WI38 (cell line): ENCODE measurements around the gene SLC6A17.

Experiments
- H3K4me3 ChIP-seq: 2 replicates; pipeline ENCODE4 v1.5.1; 2011; ENCODE audit warnings: low read depth, mild to moderate bottlenecking, control low read depth, low read length
- CTCF ChIP-seq: IDR thresholded peaks from 2 replicates; pipeline ENCODE4 v1.5.1; 2012; ENCODE audit warnings: low read depth, mild to moderate bottlenecking, control low read depth, low read length

The SLC6A17 gene

GRCh38 chr1:110112656-110113055, 37.6 kb upstream of the SLC6A17 start:
- H3K4me3 ChIP-seq, result no peak overlapping the region
- no peak for TF ChIP-seq CTCF

DNA sequence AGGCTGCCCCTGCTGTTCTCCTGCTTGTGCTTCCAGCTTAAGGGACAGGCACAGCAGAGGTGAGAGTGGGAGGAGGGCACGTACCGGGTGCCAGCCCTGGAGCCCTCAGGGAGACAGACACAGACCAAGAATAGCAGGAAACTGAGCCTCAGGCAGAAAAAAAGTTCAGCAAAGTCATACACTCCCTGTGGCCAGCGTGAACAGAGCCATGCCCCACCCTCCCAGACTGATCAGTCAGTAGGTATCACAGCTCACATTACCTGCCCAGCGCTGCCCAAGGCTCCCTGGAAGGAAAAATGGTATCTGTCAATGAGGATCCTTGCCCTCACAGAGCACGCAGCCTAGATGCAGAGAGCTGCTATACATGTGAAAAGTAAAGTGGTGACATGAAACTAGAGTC, 36.7 kb upstream of the SLC6A17 start:
- H3K4me3 ChIP-seq, result no peak overlapping the region
- TF ChIP-seq CTCF, result no peak

- TF ChIP-seq CTCF, result no peak
- H3K4me3 ChIP-seq, result no peak overlapping the region
These were observed 36.1 kb upstream of the SLC6A17 start for GRCh38 chr1:110114173-110114572.

- TF ChIP-seq CTCF, result no peak
- no peak overlapping the region for H3K4me3 ChIP-seq
These were observed 35.5 kb upstream of the SLC6A17 start for GRCh38 chr1:110114784-110115183.

DNA sequence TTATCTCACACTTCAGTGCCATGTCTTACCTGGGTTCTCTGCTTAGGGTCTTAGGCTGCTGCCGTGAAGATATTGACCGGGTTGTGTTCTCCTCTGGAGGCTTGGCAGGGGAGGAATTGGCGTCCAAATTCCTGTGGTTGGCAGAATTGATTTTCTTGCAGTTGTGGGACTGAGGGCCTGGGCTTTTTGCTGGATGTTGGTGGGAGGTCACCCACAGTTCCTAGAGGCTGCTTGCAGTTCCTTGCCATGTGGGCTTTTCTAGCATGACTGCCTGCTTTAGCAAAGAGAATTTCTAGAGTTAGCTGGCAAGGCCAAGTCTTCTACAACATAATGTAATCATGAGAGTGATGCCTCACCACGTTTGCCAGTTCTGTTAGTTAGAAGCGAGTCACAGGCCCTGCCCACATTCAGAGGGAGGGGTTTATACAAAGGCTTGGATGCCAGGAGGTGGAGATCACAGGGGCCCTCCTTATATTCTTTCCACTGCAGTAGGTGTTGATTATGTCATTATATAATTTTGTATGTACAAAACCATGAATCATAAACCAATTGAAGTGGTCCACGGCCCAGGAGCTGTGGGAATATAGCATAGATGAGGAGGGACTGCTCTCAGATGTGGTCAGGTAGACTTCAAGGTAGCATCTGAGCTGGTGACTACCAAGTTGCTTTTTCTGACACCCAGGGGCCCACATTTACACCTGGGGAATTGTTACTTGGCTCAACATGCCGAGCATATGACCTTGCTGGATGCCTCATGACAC, 31.5 kb upstream of the SLC6A17 start:
- TF ChIP-seq CTCF, result no peak
- no peak overlapping the region for H3K4me3 ChIP-seq

DNA sequence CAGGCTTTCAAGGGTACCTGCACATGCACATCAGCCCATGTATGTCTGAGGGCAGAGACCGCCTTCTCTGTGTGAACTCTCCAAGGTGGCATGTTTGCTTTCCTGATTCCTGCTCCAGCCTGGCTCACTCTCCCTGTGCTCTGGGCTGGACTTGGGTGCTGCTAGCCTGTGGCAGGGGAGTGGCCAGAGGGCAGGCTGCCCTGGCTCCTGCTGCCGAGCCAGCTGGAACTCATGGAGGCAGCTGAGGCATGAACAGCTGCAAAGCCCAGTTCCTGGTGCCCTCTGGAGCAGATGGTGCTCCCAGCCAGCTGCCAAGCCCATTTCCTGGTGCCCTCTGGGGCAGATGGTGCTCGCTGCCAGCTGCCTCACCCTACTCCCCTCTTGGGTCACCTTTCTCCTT, 30.5 kb upstream of the SLC6A17 start:
- H3K4me3 ChIP-seq, result no peak overlapping the region
- no peak for TF ChIP-seq CTCF

DNA sequence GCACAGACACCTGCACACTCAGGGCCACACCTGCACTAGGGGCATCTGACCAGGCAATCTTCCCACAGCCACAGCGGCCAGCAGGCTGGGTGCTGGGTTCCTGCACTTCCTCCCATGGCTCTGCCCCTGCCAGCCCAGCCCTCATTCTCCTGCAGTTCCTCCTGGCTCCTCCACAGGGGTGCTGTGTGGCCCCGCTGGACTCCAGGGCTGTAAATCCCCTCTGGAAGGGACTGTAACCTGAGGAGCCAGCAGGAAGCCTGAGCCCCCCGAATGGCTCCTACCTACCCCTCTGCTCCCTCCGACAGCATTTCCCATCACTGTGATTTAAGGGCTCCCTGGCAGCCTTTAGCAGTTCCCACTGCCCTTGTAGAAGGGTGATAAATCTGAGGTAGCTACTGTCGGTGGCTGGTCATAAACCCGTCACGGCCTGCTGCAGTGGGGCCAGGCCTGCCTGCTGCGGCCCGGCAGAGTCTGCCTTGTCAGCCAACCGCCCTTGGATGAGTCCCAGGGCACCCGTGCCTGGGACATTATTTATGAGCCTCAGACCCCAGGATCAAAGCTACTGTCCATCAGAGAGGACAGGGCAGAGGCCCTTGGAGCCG, 29.2 kb upstream of the SLC6A17 start:
- no peak overlapping the region for H3K4me3 ChIP-seq

More for the DNA sequence above, 29.2 kb upstream of the SLC6A17 start:
- no peak for TF ChIP-seq CTCF
